WTC11 (cell line): ENCODE measurements around the gene PPIH.

Experiments used
- ATF1 ChIP-seq: sonication (generic); formaldehyde crosslinking; IDR thresholded peaks from 2 replicates; pipeline ENCODE4 v1.8.1; 2023; ENCODE audit warnings: mild to moderate bottlenecking, moderate library complexity, missing genetic modification reagents
- CREM ChIP-seq: sonication (generic); formaldehyde crosslinking; IDR thresholded peaks from 2 replicates; pipeline ENCODE4 v1.8.1; 2022; ENCODE audit warnings: mild to moderate bottlenecking, missing genetic modification reagents, moderate library complexity
- ELF4 ChIP-seq: sonication (generic); formaldehyde crosslinking; IDR thresholded peaks from 2 replicates; pipeline ENCODE4 v1.8.1; 2022; ENCODE audit warnings: low read depth, mild to moderate bottlenecking, moderate library complexity, missing genetic modification reagents
- FOXK1 ChIP-seq: sonication (generic); formaldehyde crosslinking; IDR thresholded peaks from 2 replicates; pipeline ENCODE4 v1.8.0; 2022; ENCODE audit warnings: mild to moderate bottlenecking, moderate library complexity, missing genetic modification reagents
- IRF2 ChIP-seq: sonication (generic); formaldehyde crosslinking; IDR thresholded peaks from 2 replicates; pipeline ENCODE4 v1.8.0; 2022; ENCODE audit warnings: low read depth, missing genetic modification reagents, borderline replicate concordance
- SMAD4 ChIP-seq: sonication (generic); formaldehyde crosslinking; IDR thresholded peaks from 2 replicates; pipeline ENCODE4 v1.8.0; 2022; ENCODE audit warnings: mild to moderate bottlenecking, missing genetic modification reagents
- TP53 ChIP-seq: sonication (generic); formaldehyde crosslinking; IDR thresholded peaks from 2 replicates; pipeline ENCODE4 v1.8.1; 2023; ENCODE audit warnings: mild to moderate bottlenecking, missing genetic modification reagents
- TF ChIP-seq, protein P1 (sequence below): fragments of 200-600 bp; IDR thresholded peaks from 2 replicates; pipeline ENCODE4 v1.8.0; 2022; ENCODE audit warnings: antibody characterized with exemption
- TF ChIP-seq, protein P2 (sequence below): sonication (generic); formaldehyde crosslinking; IDR thresholded peaks from 2 replicates; pipeline ENCODE4 v1.8.1; 2023; ENCODE audit warnings: mild to moderate bottlenecking, moderate library complexity, missing genetic modification reagents
- TF ChIP-seq, protein P3 (sequence below): sonication (generic); formaldehyde crosslinking; IDR thresholded peaks from 2 replicates; pipeline ENCODE4 v1.8.1; 2022; ENCODE audit warnings: low read depth, mild to moderate bottlenecking, moderate library complexity, missing genetic modification reagents, borderline replicate concordance

DNA sequence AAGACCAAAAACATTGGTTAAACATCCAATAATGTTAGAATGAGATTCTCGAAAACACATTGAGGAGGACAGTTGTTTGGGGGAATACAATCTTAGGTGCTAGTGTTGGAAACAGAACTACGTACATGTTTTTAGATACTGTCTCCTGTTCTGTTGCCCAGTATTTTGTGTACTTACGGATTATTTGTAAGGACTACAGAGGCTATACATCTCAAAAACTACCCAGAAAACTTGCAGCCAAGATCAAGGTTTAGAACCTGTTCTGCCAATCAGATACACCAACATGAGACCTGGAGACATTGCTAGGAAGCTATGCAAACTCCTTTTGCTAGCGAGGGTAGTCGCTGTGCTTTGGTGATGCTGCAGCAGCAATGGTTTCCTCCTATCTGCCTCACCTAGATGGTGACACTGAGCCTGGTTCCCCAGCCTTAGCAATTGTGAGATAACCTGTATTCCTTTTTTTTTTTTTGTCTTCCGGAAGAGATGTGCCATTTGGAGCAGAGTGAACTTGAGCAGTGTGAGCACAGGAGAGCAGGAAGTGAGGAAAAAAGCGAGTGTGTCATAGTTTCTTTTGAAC, 45.8 kb downstream of the PPIH start:
- TF ChIP-seq FOXK1 (CRISPR knock-in tag) (no peak), TP53 (CRISPR knock-in tag) (no peak), ELF4 (no peak), IRF2 (CRISPR knock-in tag) (no peak), ATF1 (CRISPR knock-in tag) (no peak), SMAD4 (CRISPR knock-in tag) (no peak), CREM (no peak)
- TF ChIP-seq, protein P1, sequence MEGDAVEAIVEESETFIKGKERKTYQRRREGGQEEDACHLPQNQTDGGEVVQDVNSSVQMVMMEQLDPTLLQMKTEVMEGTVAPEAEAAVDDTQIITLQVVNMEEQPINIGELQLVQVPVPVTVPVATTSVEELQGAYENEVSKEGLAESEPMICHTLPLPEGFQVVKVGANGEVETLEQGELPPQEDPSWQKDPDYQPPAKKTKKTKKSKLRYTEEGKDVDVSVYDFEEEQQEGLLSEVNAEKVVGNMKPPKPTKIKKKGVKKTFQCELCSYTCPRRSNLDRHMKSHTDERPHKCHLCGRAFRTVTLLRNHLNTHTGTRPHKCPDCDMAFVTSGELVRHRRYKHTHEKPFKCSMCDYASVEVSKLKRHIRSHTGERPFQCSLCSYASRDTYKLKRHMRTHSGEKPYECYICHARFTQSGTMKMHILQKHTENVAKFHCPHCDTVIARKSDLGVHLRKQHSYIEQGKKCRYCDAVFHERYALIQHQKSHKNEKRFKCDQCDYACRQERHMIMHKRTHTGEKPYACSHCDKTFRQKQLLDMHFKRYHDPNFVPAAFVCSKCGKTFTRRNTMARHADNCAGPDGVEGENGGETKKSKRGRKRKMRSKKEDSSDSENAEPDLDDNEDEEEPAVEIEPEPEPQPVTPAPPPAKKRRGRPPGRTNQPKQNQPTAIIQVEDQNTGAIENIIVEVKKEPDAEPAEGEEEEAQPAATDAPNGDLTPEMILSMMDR: no peak
- TF ChIP-seq, protein P2, sequence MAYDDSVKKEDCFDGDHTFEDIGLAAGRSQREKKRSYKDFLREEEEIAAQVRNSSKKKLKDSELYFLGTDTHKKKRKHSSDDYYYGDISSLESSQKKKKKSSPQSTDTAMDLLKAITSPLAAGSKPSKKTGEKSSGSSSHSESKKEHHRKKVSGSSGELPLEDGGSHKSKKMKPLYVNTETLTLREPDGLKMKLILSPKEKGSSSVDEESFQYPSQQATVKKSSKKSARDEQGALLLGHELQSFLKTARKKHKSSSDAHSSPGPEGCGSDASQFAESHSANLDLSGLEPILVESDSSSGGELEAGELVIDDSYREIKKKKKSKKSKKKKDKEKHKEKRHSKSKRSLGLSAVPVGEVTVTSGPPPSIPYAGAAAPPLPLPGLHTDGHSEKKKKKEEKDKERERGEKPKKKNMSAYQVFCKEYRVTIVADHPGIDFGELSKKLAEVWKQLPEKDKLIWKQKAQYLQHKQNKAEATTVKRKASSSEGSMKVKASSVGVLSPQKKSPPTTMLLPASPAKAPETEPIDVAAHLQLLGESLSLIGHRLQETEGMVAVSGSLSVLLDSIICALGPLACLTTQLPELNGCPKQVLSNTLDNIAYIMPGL (CRISPR knock-in tag): no peak
- TF ChIP-seq, protein P3, sequence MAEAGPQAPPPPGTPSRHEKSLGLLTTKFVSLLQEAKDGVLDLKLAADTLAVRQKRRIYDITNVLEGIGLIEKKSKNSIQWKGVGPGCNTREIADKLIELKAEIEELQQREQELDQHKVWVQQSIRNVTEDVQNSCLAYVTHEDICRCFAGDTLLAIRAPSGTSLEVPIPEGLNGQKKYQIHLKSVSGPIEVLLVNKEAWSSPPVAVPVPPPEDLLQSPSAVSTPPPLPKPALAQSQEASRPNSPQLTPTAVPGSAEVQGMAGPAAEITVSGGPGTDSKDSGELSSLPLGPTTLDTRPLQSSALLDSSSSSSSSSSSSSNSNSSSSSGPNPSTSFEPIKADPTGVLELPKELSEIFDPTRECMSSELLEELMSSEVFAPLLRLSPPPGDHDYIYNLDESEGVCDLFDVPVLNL (CRISPR knock-in tag): no peak
